ENCODE data around the gene TMEM145. TPM values are rescaled to one million over a fixed set of nuclear protein-coding genes. Genes with fewer than 3 reads are reported as not detected.
A peak's percentile ranks its signal among the peaks of the same experiment; 100 is the strongest.

The TMEM145 gene
- total RNA-seq, 2 donors from 2014 or later: 0.94 TPM; not detected in 1

DNA sequence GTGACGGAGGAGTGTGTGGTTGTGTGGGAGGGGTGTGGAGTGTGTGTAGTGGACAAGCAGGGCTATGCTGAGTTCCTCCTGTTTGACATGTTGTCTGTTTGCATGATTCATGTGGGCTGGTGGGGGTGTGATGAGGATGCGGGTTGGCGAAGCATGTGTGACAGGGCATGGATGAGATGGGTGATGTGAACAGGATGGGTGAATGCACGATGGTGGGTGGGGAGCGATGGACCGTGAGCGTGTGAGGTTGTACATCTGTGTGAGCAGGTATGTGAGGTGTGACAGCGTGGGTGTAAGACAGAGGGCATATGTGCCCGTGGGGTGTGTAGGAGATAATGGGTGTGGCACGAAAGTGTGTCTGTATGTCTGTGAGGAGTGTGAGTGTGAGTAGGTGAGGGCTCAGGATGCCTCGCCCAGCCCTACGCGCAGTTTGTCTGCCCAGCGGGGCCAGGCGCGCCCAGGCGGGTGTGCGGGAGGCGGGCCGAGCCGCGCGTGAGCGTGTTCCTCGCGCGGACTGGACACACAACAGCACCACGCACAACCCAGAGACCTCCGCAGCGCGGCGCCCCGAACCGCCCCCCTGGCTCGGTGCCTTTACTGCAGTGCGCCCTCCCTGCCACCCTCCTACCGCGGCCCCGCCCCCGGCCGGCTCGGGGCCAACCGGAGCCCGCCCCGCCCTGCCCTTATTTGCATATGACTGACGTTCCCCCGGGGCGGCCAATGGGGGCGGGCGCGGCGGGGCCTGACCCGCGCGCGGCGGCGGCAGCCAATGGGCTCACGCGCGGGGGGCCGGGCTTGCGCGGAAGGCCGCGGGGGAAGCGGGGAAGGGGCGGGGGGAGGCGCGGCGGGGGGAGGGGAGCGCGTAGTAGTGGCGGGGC lies 29.7 kb upstream of the TMEM145 start:
- H3K9me3 ChIP-seq: no peaks in the 10 kb centered on the region
- peak; percentile 97 for DNase-seq (ENCODE audit: low spot score)
- peak overlapping the region; percentile 97 to 99 for H3K27ac ChIP-seq
- TF ChIP-seq, protein P1, sequence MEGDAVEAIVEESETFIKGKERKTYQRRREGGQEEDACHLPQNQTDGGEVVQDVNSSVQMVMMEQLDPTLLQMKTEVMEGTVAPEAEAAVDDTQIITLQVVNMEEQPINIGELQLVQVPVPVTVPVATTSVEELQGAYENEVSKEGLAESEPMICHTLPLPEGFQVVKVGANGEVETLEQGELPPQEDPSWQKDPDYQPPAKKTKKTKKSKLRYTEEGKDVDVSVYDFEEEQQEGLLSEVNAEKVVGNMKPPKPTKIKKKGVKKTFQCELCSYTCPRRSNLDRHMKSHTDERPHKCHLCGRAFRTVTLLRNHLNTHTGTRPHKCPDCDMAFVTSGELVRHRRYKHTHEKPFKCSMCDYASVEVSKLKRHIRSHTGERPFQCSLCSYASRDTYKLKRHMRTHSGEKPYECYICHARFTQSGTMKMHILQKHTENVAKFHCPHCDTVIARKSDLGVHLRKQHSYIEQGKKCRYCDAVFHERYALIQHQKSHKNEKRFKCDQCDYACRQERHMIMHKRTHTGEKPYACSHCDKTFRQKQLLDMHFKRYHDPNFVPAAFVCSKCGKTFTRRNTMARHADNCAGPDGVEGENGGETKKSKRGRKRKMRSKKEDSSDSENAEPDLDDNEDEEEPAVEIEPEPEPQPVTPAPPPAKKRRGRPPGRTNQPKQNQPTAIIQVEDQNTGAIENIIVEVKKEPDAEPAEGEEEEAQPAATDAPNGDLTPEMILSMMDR (IDR thresholded peaks at IDR 0.05): peak in 1 of 2 donors; percentile 21
- peaks cover 0 to 69% of the 10 kb centered on the region in 2 donors for H3K4me1 ChIP-seq
- no peaks in the 10 kb centered on the region for H3K27me3 ChIP-seq
- H3K36me3 ChIP-seq: peaks cover 13% of the 10 kb centered on the region
- H3K4me3 ChIP-seq: peak overlapping the region; percentile 49 to 67

DNA sequence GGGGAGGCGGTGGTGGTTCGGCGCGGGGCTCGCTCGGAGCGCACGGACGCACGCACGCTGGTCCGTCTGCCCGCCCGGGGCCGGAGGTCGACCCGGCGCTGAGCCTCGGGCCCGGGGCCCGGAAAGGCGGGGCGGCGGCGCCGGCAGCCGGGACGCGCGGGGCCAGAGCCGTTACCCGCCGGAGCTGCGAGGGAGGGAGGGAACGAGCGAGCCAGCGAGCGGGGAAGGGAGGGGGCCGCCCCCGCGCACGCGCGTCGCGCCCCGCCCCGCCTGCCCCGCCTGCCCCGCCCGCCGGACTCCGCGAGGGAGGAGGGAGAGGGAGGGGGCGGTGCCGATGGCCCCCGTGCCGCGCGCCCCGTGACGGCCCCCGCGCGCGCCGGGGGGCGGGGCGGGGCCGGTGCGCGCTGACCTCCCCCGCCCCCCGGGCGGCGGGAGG lies 29.0 kb upstream of the TMEM145 start:
- Histone ChIP-seq H3K9me3 (no peaks in the 10 kb centered on the region), H3K36me3 (peaks cover 20% of the 10 kb centered on the region), H3K27me3 (no peaks in the 10 kb centered on the region), H3K4me3 (peak overlapping the region; percentile 49 to 67), H3K4me1 (peaks cover 0 to 62% of the 10 kb centered on the region in 2 donors), H3K27ac (peak overlapping the region; percentile 97 to 99)
- peak; percentile 73 for DNase-seq (ENCODE audit: low spot score)
- TF ChIP-seq, protein P1 (IDR thresholded peaks at IDR 0.05): no peak

DNA sequence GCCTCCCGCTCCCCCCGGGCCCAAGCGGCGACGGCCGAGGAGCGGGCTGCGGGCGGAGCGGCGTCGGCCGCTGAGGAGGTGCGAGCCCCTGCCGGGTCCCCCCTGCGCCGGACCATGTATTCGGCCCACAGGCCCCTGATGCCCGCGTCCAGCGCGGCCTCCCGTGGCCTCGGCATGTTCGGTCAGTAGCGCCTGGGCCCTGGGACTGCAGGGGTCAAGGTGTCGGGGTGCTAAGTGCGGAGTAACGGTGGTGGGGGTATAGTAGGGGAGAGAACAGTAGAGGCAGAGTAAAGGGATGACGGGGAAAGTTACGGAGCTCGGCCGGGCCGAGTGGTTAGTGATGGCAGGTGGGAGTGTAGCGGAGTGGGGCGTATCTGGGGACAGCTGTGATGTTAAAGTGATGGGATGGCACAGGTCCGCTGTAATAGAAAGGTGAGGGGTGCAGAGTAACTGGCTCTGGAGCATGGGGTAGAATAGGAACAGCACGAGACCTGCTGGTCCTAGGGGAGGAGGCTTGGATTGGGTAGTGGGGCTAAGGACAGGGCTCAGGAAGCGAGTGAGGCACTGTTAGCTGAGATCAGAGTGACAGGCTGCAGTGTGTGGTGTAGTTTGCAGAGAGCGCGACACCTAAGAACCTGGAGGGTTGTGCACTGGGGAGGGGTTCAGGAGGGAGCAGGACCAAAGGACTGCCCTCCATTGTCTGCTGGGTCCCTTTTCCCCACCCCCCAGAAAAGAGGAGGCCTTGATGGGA lies 28.3 kb upstream of the TMEM145 start:
- TF ChIP-seq, protein P1 (IDR thresholded peaks at IDR 0.05): no peak
- Histone ChIP-seq H3K4me3 (peak overlapping the region; percentile 52 to 67), H3K9me3 (no peaks in the 10 kb centered on the region), H3K36me3 (peaks cover 27% of the 10 kb centered on the region), H3K27ac (peak overlapping the region; percentile 85 to 86), H3K4me1 (peaks cover 0 to 56% of the 10 kb centered on the region in 2 donors), H3K27me3 (no peaks in the 10 kb centered on the region)
- DNase-seq (ENCODE audit: low spot score): no peak

DNA sequence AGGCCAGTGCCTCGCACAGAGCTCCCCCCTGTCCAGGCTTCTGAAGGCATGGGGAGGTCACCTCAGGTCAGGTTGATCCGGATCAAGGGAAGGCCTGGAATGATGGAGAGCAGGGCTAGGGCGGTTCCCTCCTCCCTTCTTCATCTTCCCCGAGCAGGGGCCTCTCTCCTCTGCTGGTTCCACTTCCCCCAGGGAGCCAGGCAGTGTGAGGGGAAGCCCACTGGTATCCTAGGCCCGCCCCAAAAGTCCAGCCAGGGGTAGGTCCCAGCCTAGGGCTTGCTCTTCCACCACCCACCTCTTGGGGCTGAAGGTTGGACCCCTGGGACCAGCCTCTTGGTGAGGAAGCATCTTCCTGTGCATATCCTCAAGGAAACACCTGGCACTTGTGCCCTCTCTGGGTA lies 27.6 kb upstream of the TMEM145 start:
- H3K4me1 ChIP-seq: peaks cover 0 to 55% of the 10 kb centered on the region in 2 donors
- TF ChIP-seq, protein P1 (IDR thresholded peaks at IDR 0.05): no peak
- H3K4me3 ChIP-seq: peak overlapping the region in 1 of 2 donors; percentile 67
- H3K27me3 ChIP-seq: no peaks in the 10 kb centered on the region
- DNase-seq (ENCODE audit: low spot score): no peak
- peaks cover 35% of the 10 kb centered on the region for H3K36me3 ChIP-seq
- H3K27ac ChIP-seq: peak overlapping the region; percentile 51 to 86
- H3K9me3 ChIP-seq: no peaks in the 10 kb centered on the region

DNA sequence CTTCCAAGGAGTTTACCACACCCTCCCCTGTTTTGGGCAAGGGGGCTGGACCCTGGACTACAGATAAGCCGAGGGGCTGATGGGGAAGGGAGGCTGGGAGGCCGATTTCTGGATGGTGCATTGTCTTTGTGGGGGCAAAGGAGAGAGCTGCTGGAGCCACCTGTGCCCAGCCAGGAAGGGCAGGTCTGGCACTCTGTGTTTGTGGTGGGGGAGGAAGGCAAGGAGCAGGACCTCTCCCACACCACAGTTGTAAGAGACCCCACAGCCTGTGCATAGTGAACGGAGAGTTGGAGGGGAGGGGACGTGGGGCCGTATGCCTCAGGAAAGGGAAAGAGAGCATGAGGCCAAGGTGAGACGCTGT lies 27.1 kb upstream of the TMEM145 start:
- Histone ChIP-seq H3K4me3 (peak overlapping the region in 1 of 2 donors; percentile 67), H3K27ac (peak overlapping the region; percentile 51 to 86), H3K27me3 (no peaks in the 10 kb centered on the region), H3K9me3 (no peaks in the 10 kb centered on the region), H3K36me3 (peaks cover 39% of the 10 kb centered on the region), H3K4me1 (peaks cover 0 to 51% of the 10 kb centered on the region in 2 donors)
- no peak for DNase-seq (ENCODE audit: low spot score)
- TF ChIP-seq, protein P1 (IDR thresholded peaks at IDR 0.05): no peak

Data from right atrium auricular region (tissue), 2 donors.